Upper lobe of left lung (tissue), 4 donors: Measurements from ENCODE around the gene NSUN5.

Source experiments
- CTCF ChIP-seq, 6 experiments: fragments of 450-650 bp in 4 of 6; fragments of 200-600 bp in 2 of 6; sonication (generic) in 2 of 6; IDR thresholded peaks; one replicate each; pipeline ENCODE4 v1.5.1; 2016 to 2019; ENCODE audit warnings: antibody characterized with exemption in 6 of 6
- EP300 ChIP-seq, 4 donors: sonication (generic); formaldehyde crosslinking; IDR thresholded peaks; one replicate each; pipeline ENCODE4 v1.5.1; 2017; ENCODE audit warnings: antibody characterized with exemption in 4 of 4, control low read depth in 2 of 4
- POLR2A ChIP-seq, 4 donors: fragments of 450-650 bp; IDR thresholded peaks; one replicate each; pipeline ENCODE4 v1.5.1; 2016 to 2017; ENCODE audit warnings: antibody characterized with exemption in 4 of 4, mild to moderate bottlenecking in 2 of 4
- POLR2AphosphoS5 ChIP-seq, 2 donors: sonication (generic); formaldehyde crosslinking; IDR thresholded peaks; one replicate each; pipeline ENCODE4 v1.5.1; 2017; ENCODE audit warnings: antibody characterized with exemption in 2 of 2

- TF ChIP-seq CTCF (IDR thresholded peaks at IDR 0.05): no peak
- TF ChIP-seq POLR2A (IDR thresholded peaks at IDR 0.05): no peak
- no peak for TF ChIP-seq POLR2AphosphoS5 (IDR thresholded peaks at IDR 0.05)
- no peak for TF ChIP-seq EP300 (IDR thresholded peaks at IDR 0.05)
Measured at GRCh38 chr7:73303546-73303945, 5.1 kb downstream of the NSUN5 start.
